Measurements from ENCODE around the gene FMO5. TPM values are rescaled to one million over a fixed set of nuclear protein-coding genes. Genes with fewer than 3 reads are reported as not detected.
"Not testable (repeated sequence)": the region's sequence is repeated elsewhere in the genome, so short reads cannot be mapped to it uniquely, and the experiment has no call there.

The FMO5 gene
- total and polyA plus RNA-seq, 3 donors from 2014 or later = 6.4 to 11.0 (median 9.8) TPM

DNA sequence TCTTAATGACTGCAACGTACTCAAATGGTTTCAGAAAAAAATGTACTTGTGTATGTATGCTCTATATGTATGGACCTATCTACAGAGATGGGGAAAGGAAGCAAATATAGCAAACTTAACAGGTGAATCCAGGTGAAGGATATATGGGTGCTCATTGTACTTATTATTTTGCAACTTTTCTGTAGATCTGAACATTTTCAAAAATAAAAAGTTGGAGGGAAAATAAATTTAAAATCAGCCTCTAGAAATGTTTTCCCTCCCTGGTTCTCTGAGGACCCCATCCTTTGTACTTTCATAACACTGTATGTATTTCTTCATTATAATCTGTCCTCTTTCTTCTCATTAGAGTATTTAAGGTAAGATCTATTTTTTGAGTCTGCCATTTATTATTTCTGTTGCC lies 17.9 kb downstream of the FMO5 start:
- Histone ChIP-seq H3K9me3 (no peaks in the 10 kb centered on the region), H3K36me3 (ENCODE audit: low read depth, missing control alignments) (no peaks in the 10 kb centered on the region), H3K4me3 (no peak overlapping the region), H3K4me1 (no peaks in the 10 kb centered on the region), H3K27me3 (no peaks in the 10 kb centered on the region), H3K27ac (no peak overlapping the region)
- WGBS, 2 donors = 86 to 91% methylated on average over 1 of the region's 1 CpG
- intact Hi-C loops (cut with DNase I; ENCODE audit: low total_unique reads) = no loop called here
- no peak for DNase-seq
- no peak for TF ChIP-seq POLR2A (IDR thresholded peaks at IDR 0.05)
- TF ChIP-seq, protein P1, sequence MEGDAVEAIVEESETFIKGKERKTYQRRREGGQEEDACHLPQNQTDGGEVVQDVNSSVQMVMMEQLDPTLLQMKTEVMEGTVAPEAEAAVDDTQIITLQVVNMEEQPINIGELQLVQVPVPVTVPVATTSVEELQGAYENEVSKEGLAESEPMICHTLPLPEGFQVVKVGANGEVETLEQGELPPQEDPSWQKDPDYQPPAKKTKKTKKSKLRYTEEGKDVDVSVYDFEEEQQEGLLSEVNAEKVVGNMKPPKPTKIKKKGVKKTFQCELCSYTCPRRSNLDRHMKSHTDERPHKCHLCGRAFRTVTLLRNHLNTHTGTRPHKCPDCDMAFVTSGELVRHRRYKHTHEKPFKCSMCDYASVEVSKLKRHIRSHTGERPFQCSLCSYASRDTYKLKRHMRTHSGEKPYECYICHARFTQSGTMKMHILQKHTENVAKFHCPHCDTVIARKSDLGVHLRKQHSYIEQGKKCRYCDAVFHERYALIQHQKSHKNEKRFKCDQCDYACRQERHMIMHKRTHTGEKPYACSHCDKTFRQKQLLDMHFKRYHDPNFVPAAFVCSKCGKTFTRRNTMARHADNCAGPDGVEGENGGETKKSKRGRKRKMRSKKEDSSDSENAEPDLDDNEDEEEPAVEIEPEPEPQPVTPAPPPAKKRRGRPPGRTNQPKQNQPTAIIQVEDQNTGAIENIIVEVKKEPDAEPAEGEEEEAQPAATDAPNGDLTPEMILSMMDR (IDR thresholded peaks at IDR 0.05) = no peak

DNA sequence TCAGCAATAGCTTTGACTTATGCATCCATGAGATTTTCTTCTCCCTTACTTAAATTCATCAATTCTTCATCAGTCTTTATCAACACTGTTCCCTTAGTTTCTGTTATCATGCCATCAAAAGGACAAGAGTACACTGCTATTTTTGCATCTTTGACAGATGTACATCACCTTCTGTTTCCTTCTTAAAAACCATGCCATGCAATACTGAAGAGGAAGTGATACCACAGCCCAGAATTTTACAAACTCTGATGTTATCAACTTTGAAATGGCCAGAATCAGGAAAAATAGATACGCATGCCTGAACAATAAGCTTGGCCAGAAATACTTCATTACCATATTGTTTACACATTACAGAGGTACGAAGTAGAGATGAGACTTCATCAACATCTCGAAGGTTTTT lies 21.1 kb downstream of the FMO5 start:
- H3K27me3 ChIP-seq = no peaks in the 10 kb centered on the region
- H3K9me3 ChIP-seq = no peaks in the 10 kb centered on the region
- no peaks in the 10 kb centered on the region for H3K36me3 ChIP-seq (ENCODE audit: low read depth, missing control alignments)
- no peaks in the 10 kb centered on the region for H3K4me1 ChIP-seq
- no peak overlapping the region for H3K4me3 ChIP-seq
- H3K27ac ChIP-seq = no peak overlapping the region
- no peak for TF ChIP-seq POLR2A (IDR thresholded peaks at IDR 0.05)
- TF ChIP-seq, protein P1 (IDR thresholded peaks at IDR 0.05) = no peak
- 78 to 90% methylated on average over 3 of the region's 3 CpGs for WGBS, 2 donors
- DNase-seq = no peak
- intact Hi-C loops (cut with DNase I; ENCODE audit: low total_unique reads) = no loop called here

DNA sequence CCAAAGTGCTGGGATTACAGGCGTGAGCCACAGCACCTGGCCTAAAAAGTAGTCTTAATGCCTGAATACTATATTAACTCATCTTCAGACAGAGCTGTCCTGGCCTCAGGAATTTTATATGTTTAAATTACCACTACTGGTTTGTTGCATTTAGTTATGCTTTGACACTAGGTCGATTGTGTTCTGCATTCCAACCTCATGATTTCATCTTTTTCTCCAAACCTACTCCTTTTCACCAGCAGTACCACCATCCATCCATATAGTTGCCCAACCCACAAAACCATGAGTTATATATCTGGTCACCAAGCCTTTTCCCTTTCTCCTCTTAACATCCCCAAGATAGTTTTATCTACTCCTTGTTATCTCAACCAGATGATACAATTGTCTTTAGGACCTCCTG lies 22.6 kb downstream of the FMO5 start:
- H3K27ac ChIP-seq = no peak overlapping the region
- 78 to 84% methylated on average over 2 of the region's 2 CpGs for WGBS, 2 donors
- H3K36me3 ChIP-seq (ENCODE audit: low read depth, missing control alignments) = no peaks in the 10 kb centered on the region
- H3K4me1 ChIP-seq = no peaks in the 10 kb centered on the region
- DNase-seq = no peak
- intact Hi-C loops (cut with DNase I; ENCODE audit: low total_unique reads) = no loop called here
- no peaks in the 10 kb centered on the region for H3K9me3 ChIP-seq
- TF ChIP-seq, protein P1 (IDR thresholded peaks at IDR 0.05) = no peak
- no peak overlapping the region for H3K4me3 ChIP-seq
- no peaks in the 10 kb centered on the region for H3K27me3 ChIP-seq

DNA sequence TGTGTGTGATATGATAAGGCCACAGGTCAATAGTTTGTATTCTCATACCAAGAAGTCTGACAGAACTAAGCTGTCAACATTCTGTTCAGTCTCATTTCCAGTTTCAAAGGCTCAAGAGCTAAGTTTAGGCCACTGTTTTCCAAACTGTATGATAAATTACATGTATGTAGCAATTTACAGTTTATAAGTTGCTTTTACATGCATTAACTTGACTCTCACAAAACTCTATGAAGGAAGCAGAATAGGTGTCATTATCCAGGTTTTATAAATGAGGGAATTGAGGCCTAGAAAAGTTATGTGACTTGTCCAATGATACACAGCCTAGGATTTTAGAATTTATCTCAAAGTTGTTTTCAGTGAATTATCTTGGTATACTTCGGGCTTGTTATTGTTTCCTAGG lies 23.4 kb downstream of the FMO5 start:
- 92 to 98% methylated on average over 1 of the region's 1 CpG for WGBS, 2 donors
- Histone ChIP-seq H3K36me3 (ENCODE audit: low read depth, missing control alignments) (no peaks in the 10 kb centered on the region), H3K4me1 (no peaks in the 10 kb centered on the region), H3K27me3 (no peaks in the 10 kb centered on the region), H3K4me3 (no peak overlapping the region), H3K27ac (no peak overlapping the region), H3K9me3 (no peaks in the 10 kb centered on the region)
- intact Hi-C loops (cut with DNase I; ENCODE audit: low total_unique reads) = no loop called here
- no peak for DNase-seq
- TF ChIP-seq, protein P1 (IDR thresholded peaks at IDR 0.05) = no peak
- no peak for TF ChIP-seq POLR2A (IDR thresholded peaks at IDR 0.05)

DNA sequence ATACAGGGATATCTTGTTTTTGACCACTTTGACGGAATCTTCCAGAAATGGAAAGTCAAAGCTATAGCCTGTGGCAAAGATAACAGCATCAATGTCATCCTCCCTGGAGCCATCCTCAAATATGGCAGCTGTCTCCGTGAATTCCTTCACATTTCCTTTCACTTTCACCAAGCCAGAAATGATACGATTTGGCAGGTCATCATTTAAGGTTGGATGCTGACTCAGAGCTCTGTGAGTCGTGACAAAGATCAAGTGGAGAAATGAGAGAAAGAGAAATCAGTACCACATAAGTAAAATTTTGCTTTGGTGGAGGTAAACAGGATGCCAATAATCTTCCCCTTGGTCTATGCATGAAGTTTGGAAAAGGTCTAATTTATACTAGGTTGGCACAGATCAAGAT lies 23.9 kb downstream of the FMO5 start:
- H3K36me3 ChIP-seq (ENCODE audit: low read depth, missing control alignments) = no peaks in the 10 kb centered on the region
- H3K27me3 ChIP-seq = no peaks in the 10 kb centered on the region
- DNase-seq = no peak
- no peaks in the 10 kb centered on the region for H3K9me3 ChIP-seq
- TF ChIP-seq, protein P1 (IDR thresholded peaks at IDR 0.05) = no peak
- no peak for TF ChIP-seq POLR2A (IDR thresholded peaks at IDR 0.05)
- H3K4me3 ChIP-seq = no peak overlapping the region
- WGBS, 2 donors = 85 to 99% methylated on average over 4 of the region's 4 CpGs
- H3K27ac ChIP-seq = no peak overlapping the region
- no peaks in the 10 kb centered on the region for H3K4me1 ChIP-seq
- intact Hi-C loops (cut with DNase I; ENCODE audit: low total_unique reads) = no loop called here

DNA sequence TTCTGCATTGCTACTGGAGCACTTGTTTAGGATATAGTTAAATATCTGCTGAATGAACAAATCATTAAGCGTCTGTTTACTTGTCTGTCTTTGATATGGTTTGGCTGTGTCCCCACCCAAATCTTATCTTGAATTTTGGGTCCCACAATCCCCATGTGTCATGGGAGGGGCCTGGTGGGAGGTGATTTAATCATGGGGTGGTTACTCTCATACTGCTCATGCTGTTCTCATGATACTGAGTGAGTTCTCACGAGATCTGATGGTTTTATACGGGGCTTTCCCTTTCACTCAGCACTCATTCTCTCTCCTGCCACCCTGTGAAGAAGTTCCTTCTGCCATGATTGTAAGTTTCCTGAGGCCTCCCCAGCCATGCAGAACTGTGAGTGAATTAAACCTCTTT lies 27.8 kb downstream of the FMO5 start:
- DNase-seq; H3K4me1 ChIP-seq; H3K4me3 ChIP-seq; H3K27me3 ChIP-seq; intact Hi-C loops (cut with DNase I; ENCODE audit: low total_unique reads); H3K27ac ChIP-seq; H3K9me3 ChIP-seq; H3K36me3 ChIP-seq (ENCODE audit: low read depth, missing control alignments): not testable (repeated sequence)
- 89 to 93% methylated on average over 3 of the region's 3 CpGs for WGBS, 2 donors

Measured in testis (tissue), 3 donors.